IMR-90 (cell line): ENCODE data around the gene MMP2. TPM values are rescaled to one million over a fixed set of nuclear protein-coding genes. Genes with fewer than 3 reads are reported as not detected.

Source experiments
- ATAC-seq: fragments of 200-7000 bp; cut with Tn5 transposase; 2 replicates; pipeline ENCODE4 v1.9.1; 2020; ENCODE audit warnings: low read depth, mild to moderate bottlenecking, moderate library complexity
- BruUV-seq: library from RNA; stranded (reverse); fragments of 400-500 nt; replicated peaks from 2 replicates; lab custom pipeline; 2021; lab: Mats Ljungman, UMichigan
- CTCF ChIA-PET: fragments of 300-600 bp; formaldehyde crosslinking; extraction: SDS; loops from one replicate; lab custom pipeline; 2021; ENCODE audit warnings: antibody characterized with exemption; lab: Yijun Ruan, JAX
- POLR2A ChIA-PET: fragments of 300-600 bp; sonication (Branson Sonifier 250); formaldehyde crosslinking; loops from one replicate; lab custom pipeline; 2022; ENCODE audit warnings: antibody characterized with exemption; ENCODE audit not compliant: unreplicated experiment; lab: Charles Lee
- DNase-seq: peaks from one replicate; pipeline ENCODE4 v3.0.0; 2013
- H2AFZ ChIP-seq: replicated peaks from 2 replicates; pipeline ENCODE3; 2013; ENCODE audit warnings: low read length, mild to moderate bottlenecking; ENCODE audit not compliant: poor library complexity
- H2AK5ac ChIP-seq: 2 replicates; pipeline ENCODE4 v1.6.1; 2013; ENCODE audit warnings: low read depth, low read length, inconsistent platforms
- H2AK9ac ChIP-seq: replicated peaks from 2 replicates; pipeline ENCODE3; 2013; ENCODE audit warnings: mild to moderate bottlenecking, low read depth, low read length, moderate library complexity; ENCODE audit not compliant: poor library complexity
- H2BK120ac ChIP-seq: 2 replicates; pipeline ENCODE4 v1.6.1; 2013; ENCODE audit warnings: low read depth, low read length, inconsistent platforms
- H2BK15ac ChIP-seq: 3 replicates; pipeline ENCODE4 v1.6.1; 2013; ENCODE audit warnings: low read depth, low read length, inconsistent platforms
- H2BK20ac ChIP-seq: 2 replicates; pipeline ENCODE4 v1.6.1; 2013; ENCODE audit warnings: low read depth, mild to moderate bottlenecking, inconsistent platforms, low read length, moderate library complexity
- H2BK5ac ChIP-seq: 2 replicates; pipeline ENCODE4 v1.6.1; 2013; ENCODE audit warnings: mild to moderate bottlenecking, low read depth, low read length, inconsistent platforms; ENCODE audit not compliant: poor library complexity, severe bottlenecking
- H3K14ac ChIP-seq: replicated peaks from 2 replicates; pipeline ENCODE4 v1.6.1; 2013; ENCODE audit warnings: low read depth, low read length, inconsistent platforms
- H3K18ac ChIP-seq: 2 replicates; pipeline ENCODE4 v1.6.1; 2013; ENCODE audit warnings: low read depth, low read length, control low read depth
- H3K23ac ChIP-seq: 2 replicates; pipeline ENCODE4 v1.6.1; 2013; ENCODE audit warnings: low read depth, low read length, inconsistent platforms
- H3K27ac ChIP-seq: 2 replicates; pipeline ENCODE4 v1.5.1; 2013; ENCODE audit warnings: mild to moderate bottlenecking, control low read depth, low read length; ENCODE audit not compliant: insufficient read depth
- H3K27me3 ChIP-seq: 2 replicates; pipeline ENCODE4 v1.6.1; 2013; ENCODE audit warnings: low read length; ENCODE audit not compliant: control insufficient read depth, insufficient read depth
- H3K36me3 ChIP-seq: 2 replicates; pipeline ENCODE4 v1.6.1; 2013; ENCODE audit warnings: low read length, mixed read lengths; ENCODE audit not compliant: control insufficient read depth, insufficient read depth
- H3K4ac ChIP-seq: 2 replicates; pipeline ENCODE4 v1.6.1; 2013; ENCODE audit warnings: low read depth, low read length, inconsistent platforms
- H3K4me1 ChIP-seq: 2 replicates; pipeline ENCODE4 v1.6.1; 2013; ENCODE audit warnings: low read length, mixed read lengths; ENCODE audit not compliant: control insufficient read depth, insufficient read depth
- H3K4me2 ChIP-seq: 2 replicates; pipeline ENCODE4 v1.6.1; 2013; ENCODE audit warnings: low read depth, mild to moderate bottlenecking, control low read depth, low read length, moderate library complexity
- H3K4me3 ChIP-seq: 2 replicates; pipeline ENCODE4 v1.5.1; 2013; ENCODE audit warnings: low read depth, mild to moderate bottlenecking, control low read depth, low read length, moderate library complexity; ENCODE audit not compliant: insufficient read depth
- H3K56ac ChIP-seq: 2 replicates; pipeline ENCODE4 v1.6.1; 2013; ENCODE audit warnings: low read length, inconsistent platforms; ENCODE audit not compliant: insufficient read depth; ENCODE audit errors: extremely low read depth
- H3K79me1 ChIP-seq, 2 experiments: 2 replicates each; pipeline ENCODE4 v1.6.1; 2013; ENCODE audit warnings: low read length in 2 of 2, inconsistent platforms in 1 of 2, low read depth in 1 of 2
- H3K9ac ChIP-seq: 2 replicates; pipeline ENCODE4 v1.6.1; 2013; ENCODE audit warnings: low read depth, low read length, control low read depth
- H3K9me1 ChIP-seq: 2 replicates; pipeline ENCODE4 v1.6.1; 2013; ENCODE audit warnings: low read length, inconsistent platforms; ENCODE audit not compliant: insufficient read depth
- H3K9me3 ChIP-seq: 2 replicates; pipeline ENCODE4 v1.6.1; 2013; ENCODE audit warnings: low read length; ENCODE audit not compliant: control insufficient read depth, insufficient read depth
- H4K20me1 ChIP-seq: 2 replicates; pipeline ENCODE4 v1.6.1; 2013; ENCODE audit warnings: low read length, inconsistent platforms; ENCODE audit not compliant: insufficient read depth
- H4K5ac ChIP-seq: 2 replicates; pipeline ENCODE4 v1.6.1; 2013; ENCODE audit warnings: mild to moderate bottlenecking, low read depth, low read length, control low read depth
- H4K8ac ChIP-seq, 2 experiments: 2 replicates each; pipeline ENCODE4 v1.6.1; 2013; ENCODE audit warnings: low read depth in 2 of 2, low read length in 2 of 2, control low read depth in 1 of 2, inconsistent platforms in 1 of 2
- H4K91ac ChIP-seq: 2 replicates; pipeline ENCODE4 v1.6.1; 2013; ENCODE audit warnings: low read depth, low read length, inconsistent platforms; ENCODE audit not compliant: insufficient read depth
- BHLHE40 ChIP-seq: fragments of 150-350 bp; IDR thresholded peaks from 2 replicates; pipeline ENCODE4 v1.6.1; 2016; ENCODE audit warnings: mild to moderate bottlenecking, low read depth, low read length
- CEBPB ChIP-seq: IDR thresholded peaks from 2 replicates; pipeline ENCODE4 v1.6.1; 2012; ENCODE audit warnings: low read depth, low read length, improper control_type of control experiment
- CHD1 ChIP-seq: IDR thresholded peaks from 2 replicates; pipeline ENCODE4 v1.6.1; 2012; ENCODE audit warnings: low read depth, low read length, improper control_type of control experiment
- CTCF ChIP-seq: conservative IDR thresholded peaks from 2 replicates; pipeline ENCODE4 v1.5.1; 2012; ENCODE audit warnings: mild to moderate bottlenecking, low read depth, low read length, improper control_type of control experiment
- ELK1 ChIP-seq: fragments of 150-350 bp; IDR thresholded peaks from 2 replicates; pipeline ENCODE4 v1.6.1; 2016; ENCODE audit warnings: low read depth, mild to moderate bottlenecking, low read length, moderate library complexity, borderline replicate concordance
- MAZ ChIP-seq: IDR thresholded peaks from 2 replicates; pipeline ENCODE4 v1.6.1; 2012; ENCODE audit warnings: low read depth, mild to moderate bottlenecking, low read length, improper control_type of control experiment, moderate library complexity, borderline replicate concordance
- NFE2L2 ChIP-seq: fragments of 150-350 bp; IDR thresholded peaks from 2 replicates; pipeline ENCODE4 v1.6.1; 2016; ENCODE audit warnings: low read depth, mild to moderate bottlenecking, low read length
- POLR2A ChIP-seq: IDR thresholded peaks from 2 replicates; pipeline ENCODE4 v1.6.1; 2012; ENCODE audit warnings: mild to moderate bottlenecking, low read depth, low read length
- RAD21 ChIP-seq: IDR thresholded peaks from 2 replicates; pipeline ENCODE4 v1.6.1; 2012; ENCODE audit warnings: low read length, improper control_type of control experiment
- RCOR1 ChIP-seq: IDR thresholded peaks from 2 replicates; pipeline ENCODE4 v1.6.1; 2012; ENCODE audit warnings: mild to moderate bottlenecking, low read length, improper control_type of control experiment; ENCODE audit not compliant: insufficient replicate concordance
- RFX5 ChIP-seq: IDR thresholded peaks from 2 replicates; pipeline ENCODE4 v1.8.0; 2012; ENCODE audit warnings: low read depth, mild to moderate bottlenecking, low read length, moderate library complexity
- SMC3 ChIP-seq: fragments of 150-350 bp; IDR thresholded peaks from 2 replicates; pipeline ENCODE4 v1.6.1; 2016; ENCODE audit warnings: low read depth, mild to moderate bottlenecking, antibody characterized with exemption, low read length, moderate library complexity
- WGBS, 2 experiments: methylation state at CpG; one replicate each; pipeline versions ENCODE4 v1.1.5 to v1.1.7; 2013; ENCODE audit warnings: missing lambda C conversion rate in 2 of 2; ENCODE audit not compliant: insufficient read length in 1 of 2; ENCODE audit errors: extremely low coverage in 2 of 2; 5-methylcytosine and 5-hydroxymethylcytosine counted together
- dilution Hi-C: fragments of 300-500 bp; cut with HindIII; formaldehyde crosslinking; loops from one replicate; pipeline ENCODE4 v1.14.3; 2018; ENCODE audit warnings: low sequenced_read_pairs; ENCODE audit not compliant: unreplicated experiment
- in situ Hi-C: fragments of 300-500 bp; cut with MboI; formaldehyde crosslinking; loops from 3 replicates; pipeline ENCODE4 v1.14.3; 2019; ENCODE audit warnings: low sequenced_read_pairs, inconsistent platforms, mixed read lengths
- intact Hi-C: fragments of 100-400 bp; cut with micrococcal nuclease; formaldehyde crosslinking; loops from 2 replicates; pipeline ENCODE4 v1.10.0; 2022
- polyA plus RNA-seq, 3 experiments: library from polyadenylated mRNA; depleted of rRNA; stranded (reverse); fragments of >200 nt; gene quantifications; 2 replicates each; pipeline ENCODE4 v1.2.3, GENCODE V29; 2012; ENCODE audit warnings: low replicate concordance in 1 of 3
- total RNA-seq: library from RNA; depleted of rRNA; stranded (reverse); fragments of >200 nt; gene quantifications from 2 replicates; pipeline ENCODE4 v1.2.3, GENCODE V29; 2012
- TF ChIP-seq, protein P1 (sequence below): fragments of 150-350 bp; IDR thresholded peaks from 2 replicates; pipeline ENCODE4 v1.6.1; 2017; ENCODE audit warnings: mild to moderate bottlenecking, antibody characterized with exemption, low read length, low read depth

MMP2 gene
- total and polyA plus RNA-seq, 2 of the 4 experiments (the other 2 are of a cell fraction) = 240 to 574 TPM

DNA sequence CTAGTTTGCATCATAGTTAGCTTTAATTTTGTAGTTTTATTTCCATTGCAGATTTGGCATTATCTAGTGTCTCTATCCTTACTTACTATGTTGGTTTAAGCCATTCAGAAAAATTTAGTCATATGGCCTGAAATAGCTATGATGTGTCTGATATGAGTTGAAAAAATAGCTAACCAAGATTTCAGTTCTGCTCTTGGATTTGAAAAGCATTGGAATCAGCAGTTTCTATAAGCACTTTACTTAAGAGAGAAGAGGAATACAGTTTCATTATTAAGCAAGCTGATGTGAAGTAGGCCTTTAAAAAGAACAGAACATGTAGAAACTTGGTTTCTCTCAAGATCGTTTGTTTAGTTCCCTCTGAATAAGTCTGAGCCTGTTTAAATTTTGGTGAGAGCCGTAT lies 55.8 kb downstream of the MMP2 start:
- POLR2A ChIA-PET = no interaction called here

More for the DNA sequence above, 55.8 kb downstream of the MMP2 start:
- H3K4me1 ChIP-seq = no peaks in the 10 kb centered on the region; the same call in 1 of the 2 replicates
- ATAC-seq (no peak), DNase-seq (no peak)
- no peak overlapping the region for H4K91ac ChIP-seq
- no peak overlapping the region for H3K9ac ChIP-seq
- no peak overlapping the region for H2BK20ac ChIP-seq
- H3K4ac ChIP-seq = no peak overlapping the region
- H3K79me1 ChIP-seq = no peaks in the 10 kb centered on the region; a peak in 1 of 4 replicates
- H3K4me2 ChIP-seq = no peak overlapping the region
- intact Hi-C loops (no loop called here), dilution Hi-C loops (no loop called here), in situ Hi-C loops (no loop called here)
- no peak overlapping the region for H2AK5ac ChIP-seq
- H2BK15ac ChIP-seq = no peak overlapping the region
- H4K8ac ChIP-seq = no peak overlapping the region
- no peak overlapping the region for H4K5ac ChIP-seq
- H3K36me3 ChIP-seq = no peaks in the 10 kb centered on the region; the same call in 1 of the 2 replicates
- no peak overlapping the region for H3K27ac ChIP-seq
- no peak overlapping the region for H2AFZ ChIP-seq
- H3K9me3 ChIP-seq = no peaks in the 10 kb centered on the region
- H2AK9ac ChIP-seq = no peak overlapping the region
- H3K27me3 ChIP-seq = no peaks in the 10 kb centered on the region
- no peak overlapping the region for H3K14ac ChIP-seq
- no peak overlapping the region for H3K4me3 ChIP-seq
- no peak overlapping the region for H2BK120ac ChIP-seq
- H3K9me1 ChIP-seq = no peaks in the 10 kb centered on the region
- no peak overlapping the region for H3K18ac ChIP-seq
- H3K23ac ChIP-seq = no peak overlapping the region
- no peak overlapping the region for H3K56ac ChIP-seq
- no peak overlapping the region for H2BK5ac ChIP-seq
- TF ChIP-seq ELK1 (no peak), RFX5 (no peak), RAD21 (no peak), MAZ (no peak), CEBPB (no peak), BHLHE40 (no peak), SMC3 (no peak), CTCF (no peak), RCOR1 (no peak), NFE2L2 (no peak), POLR2A (no peak), CHD1 (no peak)
- TF ChIP-seq, protein P1, sequence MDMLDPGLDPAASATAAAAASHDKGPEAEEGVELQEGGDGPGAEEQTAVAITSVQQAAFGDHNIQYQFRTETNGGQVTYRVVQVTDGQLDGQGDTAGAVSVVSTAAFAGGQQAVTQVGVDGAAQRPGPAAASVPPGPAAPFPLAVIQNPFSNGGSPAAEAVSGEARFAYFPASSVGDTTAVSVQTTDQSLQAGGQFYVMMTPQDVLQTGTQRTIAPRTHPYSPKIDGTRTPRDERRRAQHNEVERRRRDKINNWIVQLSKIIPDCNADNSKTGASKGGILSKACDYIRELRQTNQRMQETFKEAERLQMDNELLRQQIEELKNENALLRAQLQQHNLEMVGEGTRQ = no peak
- BruUV-seq = no TSS peak
- WGBS, 2 experiments = no CpG with 5 or more reads among the region's 2 CpGs
- CTCF ChIA-PET = no interaction called here
- H4K20me1 ChIP-seq = no peaks in the 10 kb centered on the region
